Testis (tissue), 3 donors: ENCODE results near the gene JMJD7. TPM values are rescaled to one million over a fixed set of nuclear protein-coding genes. Genes with fewer than 3 reads are reported as not detected.

Experiments used
- DNase-seq: peaks from one replicate; pipeline ENCODE4 v3.0.0-alpha.2; 2019
- H3K27ac ChIP-seq, 2 donors: fragments of 200-600 bp; sonication (generic); one replicate each; pipeline ENCODE4 v1.5.1; 2019
- H3K27me3 ChIP-seq: fragments of 200-600 bp; sonication (generic); one replicate; pipeline ENCODE4 v1.5.1; 2019
- H3K36me3 ChIP-seq: fragments of 200-600 bp; sonication (generic); one replicate; pipeline ENCODE4 v1.5.1; 2017; ENCODE audit warnings: low read depth; ENCODE audit errors: missing control alignments
- H3K4me1 ChIP-seq: fragments of 200-600 bp; sonication (generic); one replicate; pipeline ENCODE4 v1.5.1; 2019
- H3K4me3 ChIP-seq, 2 donors: fragments of 200-600 bp; sonication (generic); one replicate each; pipeline ENCODE4 v1.5.1; 2017 to 2019
- H3K9me3 ChIP-seq: fragments of 200-600 bp; sonication (generic); one replicate; pipeline ENCODE4 v1.5.1; 2017
- CTCF ChIP-seq, 3 experiments: fragments of 450-650 bp in 2 of 3; fragments of 200-600 bp in 1 of 3; sonication (generic) in 1 of 3; IDR thresholded peaks; one replicate each; pipeline ENCODE4 v1.5.1; 2016 to 2019; ENCODE audit warnings: antibody characterized with exemption in 3 of 3, mild to moderate bottlenecking in 2 of 3, moderate library complexity in 1 of 3
- POLR2A ChIP-seq: fragments of 450-650 bp; IDR thresholded peaks from one replicate; pipeline ENCODE4 v1.6.1; 2017; ENCODE audit warnings: antibody characterized with exemption, mild to moderate bottlenecking, moderate library complexity
- WGBS, 2 donors: methylation state at CpG; one replicate each; pipeline ENCODE4 v1.1.5; 2018; 5-methylcytosine and 5-hydroxymethylcytosine counted together
- intact Hi-C: fragments of 100-400 bp; cut with DNase I; formaldehyde crosslinking; loops from one replicate; pipeline ENCODE4 v1.15.1; 2023; ENCODE audit warnings: low total_unique reads
- polyA plus RNA-seq: library from polyadenylated mRNA; stranded (reverse); fragments of 350-450 nt; fragmentation: Illumina TruSeq; extraction: RNeasy Lipid Tissue Mini Kit (QIAGEN cat#74804); gene quantifications from one replicate; pipeline ENCODE4 v1.2.3, GENCODE V29; 2014; ENCODE audit warnings: low read depth, low replicate concordance; ENCODE audit not compliant: insufficient read depth
- total RNA-seq, 2 donors: library from RNA; depleted of rRNA; stranded (reverse); fragments of >200 nt; gene quantifications; one replicate each; pipeline ENCODE4 v1.2.3, GENCODE V29; 2016

JMJD7 gene
- total and polyA plus RNA-seq, 3 donors from 2014 or later: 10.5 to 21.6 (median 18.6) TPM

- Histone ChIP-seq H3K9me3 (no peaks in the 10 kb centered on the region), H3K27ac (no peak overlapping the region), H3K27me3 (no peaks in the 10 kb centered on the region), H3K36me3 (no peaks in the 10 kb centered on the region), H3K4me3 (peak overlapping the region in 1 of 2 donors; percentile 50), H3K4me1 (peaks cover 16% of the 10 kb centered on the region)
- 41 to 61% methylated on average over 10 to 14 of the region's 14 CpGs for WGBS, 2 donors
- intact Hi-C loops: no loop called here
- TF ChIP-seq CTCF (IDR thresholded peaks at IDR 0.05): no peak
- TF ChIP-seq POLR2A: no peak
- peak; percentile 70 for DNase-seq
These were observed 55.0 kb downstream of the JMJD7 start for GRCh38 chr15:41882689-41883483.

GRCh38 chr15:41883484-41883825, 55.6 kb downstream of the JMJD7 start:
- TF ChIP-seq POLR2A: no peak
- TF ChIP-seq CTCF (IDR thresholded peaks at IDR 0.05): no peak

GRCh38 chr15:41884458-41884857, 56.6 kb downstream of the JMJD7 start:
- DNase-seq: no peak
- Histone ChIP-seq H3K27ac (no peak overlapping the region), H3K36me3 (no peaks in the 10 kb centered on the region), H3K4me3 (no peak overlapping the region), H3K4me1 (peaks cover 16% of the 10 kb centered on the region), H3K27me3 (no peaks in the 10 kb centered on the region), H3K9me3 (no peaks in the 10 kb centered on the region)
- WGBS, 2 donors: 94% methylated on average over 7 of the region's 7 CpGs
- intact Hi-C loops: no loop called here
- no peak for TF ChIP-seq POLR2A
- no peak for TF ChIP-seq CTCF (IDR thresholded peaks at IDR 0.05)

More at GRCh38 chr15:41883484-41883825, 55.6 kb downstream of the JMJD7 start:
- 80 to 88% methylated on average over 1 to 2 of the region's 2 CpGs for WGBS, 2 donors
- Histone ChIP-seq H3K9me3 (no peaks in the 10 kb centered on the region), H3K4me1 (peaks cover 16% of the 10 kb centered on the region), H3K27me3 (no peaks in the 10 kb centered on the region), H3K4me3 (no peak overlapping the region), H3K27ac (no peak overlapping the region), H3K36me3 (no peaks in the 10 kb centered on the region)
- intact Hi-C loops: no loop called here
- DNase-seq: no peak

GRCh38 chr15:41885321-41885720, 57.4 kb downstream of the JMJD7 start:
- no peak for DNase-seq
- no peaks in the 10 kb centered on the region for H3K9me3 ChIP-seq
- intact Hi-C loops: no loop called here
- no peak for TF ChIP-seq CTCF (IDR thresholded peaks at IDR 0.05)
- TF ChIP-seq POLR2A: no peak
- H3K27me3 ChIP-seq: no peaks in the 10 kb centered on the region
- H3K36me3 ChIP-seq: no peaks in the 10 kb centered on the region
- no peak overlapping the region for H3K4me3 ChIP-seq
- peaks cover 16% of the 10 kb centered on the region for H3K4me1 ChIP-seq
- no peak overlapping the region for H3K27ac ChIP-seq

- Histone ChIP-seq H3K4me3 (no peak overlapping the region), H3K36me3 (no peaks in the 10 kb centered on the region), H3K4me1 (peaks cover 16% of the 10 kb centered on the region), H3K27me3 (no peaks in the 10 kb centered on the region), H3K27ac (no peak overlapping the region), H3K9me3 (no peaks in the 10 kb centered on the region)
- no peak for DNase-seq
- intact Hi-C loops: no loop called here
- TF ChIP-seq CTCF (IDR thresholded peaks at IDR 0.05): no peak
- TF ChIP-seq POLR2A: no peak
- 94 to 100% methylated on average over 1 to 13 of the region's 14 CpGs for WGBS, 2 donors
These were observed 57.9 kb downstream of the JMJD7 start for GRCh38 chr15:41885841-41886240.
